ENCODE data around the gene SAMD15.

GRCh38 chr14:77378701-77379100 lies 1.5 kb downstream of the SAMD15 start:
- TF ChIP-seq CTCF (IDR thresholded peaks at IDR 0.05) (no peak), POLR2A (IDR thresholded peaks at IDR 0.05) (no peak)
